Activated CD4-positive, alpha-beta T cell treated with anti-CD3 and anti-CD28 coated beads, Interleukin-2, amount 10 ng/mL, durations not matched to agents 7 days and 5 days (primary cell): Measurements from ENCODE around the gene PHF2. TPM values are rescaled to one million over a fixed set of nuclear protein-coding genes. Genes with fewer than 3 reads are reported as not detected.

ENCODE experiments used
- CTCF ChIA-PET: fragments of 350-600 bp; sonication (Branson Sonifier 250); formaldehyde crosslinking; loops from one replicate; lab custom pipeline; 2021; ENCODE audit warnings: antibody characterized with exemption; lab: Charles Lee
- POLR2A ChIA-PET: fragments of 350-600 bp; sonication (Branson Sonifier 250); formaldehyde crosslinking; loops from one replicate; lab custom pipeline; 2021; ENCODE audit warnings: antibody characterized with exemption; lab: Charles Lee
- DNase-seq: peaks from one replicate; pipeline ENCODE4 v3.0.0-alpha.2; 2020
- H3K27ac Mint-ChIP-seq: one replicate; pipeline ENCODE4 v1.8.0; 2021; ENCODE audit warnings: mild to moderate bottlenecking, moderate library complexity, mixed read lengths
- H3K27me3 Mint-ChIP-seq: one replicate; pipeline ENCODE4 v1.8.0; 2021; ENCODE audit warnings: mixed read lengths
- H3K36me3 Mint-ChIP-seq: one replicate; pipeline ENCODE4 v1.8.0; 2021; ENCODE audit warnings: low read depth, mixed read lengths
- H3K4me1 Mint-ChIP-seq: one replicate; pipeline ENCODE4 v1.8.0; 2021; ENCODE audit warnings: mixed read lengths
- H3K4me3 Mint-ChIP-seq: one replicate; pipeline ENCODE4 v1.8.0; 2021; ENCODE audit warnings: mild to moderate bottlenecking, moderate library complexity, mixed read lengths
- H3K9me3 Mint-ChIP-seq: one replicate; pipeline ENCODE4 v1.8.0; 2021; ENCODE audit warnings: mixed read lengths
- total RNA-seq, 2 experiments: library from RNA; stranded (reverse); gene quantifications; one replicate each; pipeline ENCODE4 v1.2.3, GENCODE V29; 2021

Gene PHF2
- total RNA-seq, 2 experiments from 2014 or later = 29.3 to 29.4 TPM

- POLR2A ChIA-PET = no interaction called here
- Mint-ChIP-seq H3K9me3 (no peaks in the 10 kb centered on the region), H3K36me3 (peaks cover 10% of the 10 kb centered on the region), H3K27ac (no peak overlapping the region), H3K27me3 (no peaks in the 10 kb centered on the region), H3K4me3 (no peak overlapping the region), H3K4me1 (no peaks in the 10 kb centered on the region)
- no peak for DNase-seq
- CTCF ChIA-PET = interaction anchor here (0.6 kb wide), 1 partner anchor 218 kb away, joined by 3 read pairs; no protein-coding TSS in a partner anchor
Measured at GRCh38 chr9:93658184-93658925, 82.0 kb downstream of the PHF2 start.

- POLR2A ChIA-PET = no interaction called here
- no peaks in the 10 kb centered on the region for H3K4me1 Mint-ChIP-seq
Measured at GRCh38 chr9:93659044-93659836, 82.9 kb downstream of the PHF2 start.

GRCh38 chr9:93659837-93660177 is 83.4 kb downstream of the PHF2 start:
- ChIA-PET POLR2A (no interaction called here), CTCF (interaction anchor here (0.8 kb wide), 1 partner anchor 499 kb away, joined by 4 read pairs; no protein-coding TSS in a partner anchor)
- no peaks in the 10 kb centered on the region for H3K4me1 Mint-ChIP-seq
- peaks cover 10% of the 10 kb centered on the region for H3K36me3 Mint-ChIP-seq
- no peaks in the 10 kb centered on the region for H3K27me3 Mint-ChIP-seq
- H3K9me3 Mint-ChIP-seq = no peaks in the 10 kb centered on the region
- H3K27ac Mint-ChIP-seq = no peak overlapping the region
- no peak overlapping the region for H3K4me3 Mint-ChIP-seq
- DNase-seq = no peak

More at GRCh38 chr9:93659044-93659836, 82.9 kb downstream of the PHF2 start:
- H3K27ac Mint-ChIP-seq = no peak overlapping the region
- H3K4me3 Mint-ChIP-seq = no peak overlapping the region
- no peaks in the 10 kb centered on the region for H3K27me3 Mint-ChIP-seq
- CTCF ChIA-PET = interaction anchor here (0.8 kb wide), 1 partner anchor 498 kb away, joined by 4 read pairs; no protein-coding TSS in a partner anchor
- no peak for DNase-seq
- H3K36me3 Mint-ChIP-seq = peaks cover 10% of the 10 kb centered on the region
- H3K9me3 Mint-ChIP-seq = no peaks in the 10 kb centered on the region

GRCh38 chr9:93660352-93661046 is 84.1 kb downstream of the PHF2 start:
- DNase-seq = no peak
- ChIA-PET POLR2A (no interaction called here), CTCF (no interaction called here)
- H3K36me3 Mint-ChIP-seq = peaks cover 10% of the 10 kb centered on the region
- H3K9me3 Mint-ChIP-seq = no peaks in the 10 kb centered on the region
- H3K4me1 Mint-ChIP-seq = no peaks in the 10 kb centered on the region
- H3K4me3 Mint-ChIP-seq = no peak overlapping the region
- H3K27ac Mint-ChIP-seq = no peak overlapping the region
- no peaks in the 10 kb centered on the region for H3K27me3 Mint-ChIP-seq

GRCh38 chr9:93661591-93661990 is 85.2 kb downstream of the PHF2 start:
- Mint-ChIP-seq H3K4me1 (no peaks in the 10 kb centered on the region), H3K27me3 (no peaks in the 10 kb centered on the region), H3K4me3 (no peak overlapping the region), H3K36me3 (peaks cover 10% of the 10 kb centered on the region), H3K27ac (no peak overlapping the region), H3K9me3 (no peaks in the 10 kb centered on the region)
- ChIA-PET CTCF (no interaction called here), POLR2A (no interaction called here)
- no peak for DNase-seq

- peaks cover 10% of the 10 kb centered on the region for H3K36me3 Mint-ChIP-seq
- no peak overlapping the region for H3K27ac Mint-ChIP-seq
- DNase-seq = no peak
- ChIA-PET POLR2A (no interaction called here), CTCF (no interaction called here)
- H3K4me1 Mint-ChIP-seq = no peaks in the 10 kb centered on the region
- H3K27me3 Mint-ChIP-seq = no peaks in the 10 kb centered on the region
- no peak overlapping the region for H3K4me3 Mint-ChIP-seq
- no peaks in the 10 kb centered on the region for H3K9me3 Mint-ChIP-seq
Measured at GRCh38 chr9:93662016-93662638, 85.7 kb downstream of the PHF2 start.

GRCh38 chr9:93662952-93663572 is 86.7 kb downstream of the PHF2 start:
- CTCF ChIA-PET = no interaction called here
- DNase-seq = no peak
- peaks cover 7% of the 10 kb centered on the region for H3K36me3 Mint-ChIP-seq
- POLR2A ChIA-PET = no interaction called here
- H3K27ac Mint-ChIP-seq = no peak overlapping the region
- H3K4me1 Mint-ChIP-seq = no peaks in the 10 kb centered on the region
- H3K9me3 Mint-ChIP-seq = no peaks in the 10 kb centered on the region
- H3K27me3 Mint-ChIP-seq = no peaks in the 10 kb centered on the region
- no peak overlapping the region for H3K4me3 Mint-ChIP-seq

- CTCF ChIA-PET = interaction anchor here (0.6 kb wide), 1 partner anchor 170 kb away, joined by 3 read pairs; no protein-coding TSS in a partner anchor
- Mint-ChIP-seq H3K27me3 (no peaks in the 10 kb centered on the region), H3K36me3 (peaks cover 7% of the 10 kb centered on the region), H3K4me3 (no peak overlapping the region), H3K27ac (no peak overlapping the region), H3K9me3 (no peaks in the 10 kb centered on the region), H3K4me1 (no peaks in the 10 kb centered on the region)
- DNase-seq = no peak
- POLR2A ChIA-PET = no interaction called here
Measured at GRCh38 chr9:93663877-93664548, 87.6 kb downstream of the PHF2 start.

- peaks cover 5% of the 10 kb centered on the region for H3K36me3 Mint-ChIP-seq
- H3K4me1 Mint-ChIP-seq = no peaks in the 10 kb centered on the region
- H3K9me3 Mint-ChIP-seq = no peaks in the 10 kb centered on the region
- ChIA-PET CTCF (interaction anchor here (0.6 kb wide), 1 partner anchor 170 kb away, joined by 3 read pairs; no protein-coding TSS in a partner anchor), POLR2A (no interaction called here)
- H3K4me3 Mint-ChIP-seq = no peak overlapping the region
- no peak overlapping the region for H3K27ac Mint-ChIP-seq
- DNase-seq = no peak
- no peaks in the 10 kb centered on the region for H3K27me3 Mint-ChIP-seq
Measured at GRCh38 chr9:93664549-93665120, 88.3 kb downstream of the PHF2 start.

- ChIA-PET POLR2A (no interaction called here), CTCF (no interaction called here)
- no peaks in the 10 kb centered on the region for H3K9me3 Mint-ChIP-seq
- H3K4me3 Mint-ChIP-seq = no peak overlapping the region
- no peaks in the 10 kb centered on the region for H3K27me3 Mint-ChIP-seq
- DNase-seq = no peak
- H3K27ac Mint-ChIP-seq = no peak overlapping the region
- no peaks in the 10 kb centered on the region for H3K4me1 Mint-ChIP-seq
- peaks cover 2% of the 10 kb centered on the region for H3K36me3 Mint-ChIP-seq
Measured at GRCh38 chr9:93665128-93665636, 88.8 kb downstream of the PHF2 start.

- DNase-seq = no peak
- ChIA-PET CTCF (interaction anchor here (0.8 kb wide), 1 partner anchor 11 kb away, joined by 3 read pairs; no protein-coding TSS in a partner anchor), POLR2A (no interaction called here)
Measured at GRCh38 chr9:93665637-93666438, 89.5 kb downstream of the PHF2 start.

More at GRCh38 chr9:93665637-93666438, 89.5 kb downstream of the PHF2 start:
- no peaks in the 10 kb centered on the region for H3K27me3 Mint-ChIP-seq
- no peaks in the 10 kb centered on the region for H3K4me1 Mint-ChIP-seq
- H3K27ac Mint-ChIP-seq = no peak overlapping the region
- H3K9me3 Mint-ChIP-seq = no peaks in the 10 kb centered on the region
- no peak overlapping the region for H3K4me3 Mint-ChIP-seq
- H3K36me3 Mint-ChIP-seq = peaks cover 5% of the 10 kb centered on the region
